GM19397 (cell line): ENCODE data around the gene STK35.
"Not testable (repeated sequence)": the region's sequence is repeated elsewhere in the genome, so short reads cannot be mapped to it uniquely, and the experiment has no call there.

ENCODE experiments used
- ATAC-seq: cut with Tn5 transposase; IDR thresholded peaks from one replicate; pipeline ENCODE4 v1.9.1; 2021; ENCODE audit warnings: mild to moderate bottlenecking, moderate library complexity; ENCODE audit not compliant: unreplicated experiment

STK35 gene

GRCh38 chr20:2156666-2157624 is 55.3 kb downstream of the STK35 start:
- no peak for ATAC-seq

DNA sequence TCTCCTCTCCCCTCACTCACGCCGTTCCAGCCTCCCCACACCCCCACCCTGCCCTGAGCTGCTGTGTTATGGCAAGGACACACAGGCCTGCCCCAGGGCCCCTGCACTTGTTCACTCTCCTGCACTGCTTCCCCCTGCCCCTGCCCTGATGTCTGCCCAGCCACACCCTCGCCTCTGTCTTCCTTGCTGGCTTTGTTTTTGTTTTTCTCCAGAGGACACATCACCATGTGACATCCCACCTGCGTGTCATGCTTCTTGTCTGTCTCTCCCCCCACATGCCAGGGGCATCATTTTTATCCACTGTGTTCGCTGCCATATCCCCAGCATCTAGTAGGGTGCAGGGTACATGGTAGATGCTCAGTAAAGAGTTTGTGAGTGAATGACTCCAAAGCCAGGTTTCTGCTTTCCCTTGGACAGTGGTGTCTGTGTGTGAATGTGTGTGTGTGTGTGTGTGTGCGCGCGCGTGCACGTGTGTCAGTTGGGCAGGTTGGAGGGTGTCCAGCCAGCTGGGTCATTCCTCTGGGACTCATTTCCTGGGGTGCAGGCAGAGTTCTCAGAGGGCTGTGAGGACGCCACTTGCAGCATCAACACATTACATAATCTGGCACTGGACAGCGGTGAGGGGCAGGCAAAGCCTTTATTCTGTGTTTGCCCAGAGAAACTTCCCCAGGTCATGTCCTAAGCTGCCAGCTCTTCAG is 60.6 kb downstream of the STK35 start:
- ATAC-seq, result no peak

GRCh38 chr20:2162823-2163166 is 61.2 kb downstream of the STK35 start:
- ATAC-seq, result no peak

DNA sequence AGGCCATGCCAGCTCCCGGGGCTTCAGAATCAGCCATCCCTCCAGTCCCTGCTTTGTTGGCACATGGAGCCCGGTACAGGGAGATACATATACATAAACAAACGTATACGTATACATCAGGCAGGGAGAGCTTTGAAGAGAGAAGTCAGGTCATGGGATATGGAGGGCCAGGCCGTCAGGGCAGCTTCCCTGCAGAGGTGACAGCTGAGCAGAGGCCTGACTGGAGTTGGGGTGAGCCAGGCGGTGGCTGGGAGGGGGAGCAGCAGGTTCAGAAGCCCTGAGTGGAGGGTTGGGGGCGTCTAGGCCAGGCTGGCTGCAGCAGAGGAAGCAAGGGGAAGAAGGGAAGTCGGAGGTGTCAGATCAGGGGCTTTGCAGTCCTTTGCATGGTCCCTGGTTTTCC is 61.7 kb downstream of the STK35 start:
- no peak for ATAC-seq

GRCh38 chr20:2163757-2164156 is 62.1 kb downstream of the STK35 start:
- ATAC-seq, result no peak

- no peak for ATAC-seq
Measured at GRCh38 chr20:2164421-2164820, 62.8 kb downstream of the STK35 start.

GRCh38 chr20:2164966-2165365 is 63.3 kb downstream of the STK35 start:
- no peak for ATAC-seq

DNA sequence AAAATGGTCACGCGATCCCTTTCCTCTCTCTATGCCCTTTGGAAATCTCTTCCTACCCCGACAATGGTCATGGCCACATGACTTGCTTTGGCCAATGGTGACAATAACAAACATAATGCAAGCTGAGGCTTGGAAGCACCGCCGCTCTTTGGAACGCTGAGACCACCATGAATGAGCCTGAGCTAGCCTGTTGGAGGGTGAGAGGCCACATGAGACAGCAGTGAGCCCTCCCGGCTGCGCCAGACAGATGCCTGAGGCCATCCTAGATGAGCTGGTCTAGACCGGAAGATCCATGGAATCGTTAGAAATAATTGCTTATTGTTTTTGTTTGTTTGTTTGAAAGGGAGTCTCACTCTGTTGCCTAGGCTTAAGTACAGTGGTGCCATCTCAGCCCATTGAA is 64.2 kb downstream of the STK35 start:
- ATAC-seq, result no peak

DNA sequence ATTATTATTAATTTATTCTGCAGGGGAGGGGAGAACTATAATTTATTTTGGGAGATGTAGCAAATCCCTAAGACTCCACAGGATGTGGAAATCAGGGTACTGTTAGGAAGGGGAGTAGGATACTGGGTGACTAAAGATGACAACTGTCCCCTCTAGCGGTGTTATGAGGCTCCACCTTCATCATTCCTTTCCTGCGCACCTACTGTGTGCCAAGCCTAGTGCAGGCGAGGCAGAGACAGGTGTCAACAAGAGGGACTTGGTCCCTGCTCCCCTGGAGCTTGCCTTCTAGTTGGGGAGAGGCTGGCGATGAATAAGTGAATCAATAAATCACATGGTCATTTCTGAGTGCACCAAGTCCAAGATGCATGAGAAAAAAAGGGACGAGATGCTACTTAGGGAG is 65.5 kb downstream of the STK35 start:
- ATAC-seq, result no peak

- no peak for ATAC-seq
Measured at GRCh38 chr20:2168946-2169345, 67.3 kb downstream of the STK35 start.

GRCh38 chr20:2169456-2170088 is 67.9 kb downstream of the STK35 start:
- no peak for ATAC-seq

DNA sequence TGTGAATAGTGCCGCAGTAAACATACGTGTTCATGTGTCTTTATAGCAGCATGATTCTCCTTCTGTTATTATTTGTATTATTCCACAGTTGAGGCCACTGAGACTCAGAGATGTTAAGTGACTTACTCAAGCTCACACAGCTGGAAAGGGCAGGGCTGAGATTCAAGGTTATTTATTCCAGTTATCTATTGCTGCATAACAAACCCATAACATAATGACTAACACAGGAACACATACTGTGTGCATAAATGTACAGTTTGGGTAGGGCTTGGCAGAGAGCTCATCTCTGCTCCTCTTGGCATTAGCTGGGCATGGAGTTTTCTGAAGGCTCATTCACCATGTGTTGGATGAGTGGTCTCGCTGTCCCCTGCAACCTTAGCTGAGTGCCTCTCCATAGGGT is 68.8 kb downstream of the STK35 start:
- no peak for ATAC-seq

DNA sequence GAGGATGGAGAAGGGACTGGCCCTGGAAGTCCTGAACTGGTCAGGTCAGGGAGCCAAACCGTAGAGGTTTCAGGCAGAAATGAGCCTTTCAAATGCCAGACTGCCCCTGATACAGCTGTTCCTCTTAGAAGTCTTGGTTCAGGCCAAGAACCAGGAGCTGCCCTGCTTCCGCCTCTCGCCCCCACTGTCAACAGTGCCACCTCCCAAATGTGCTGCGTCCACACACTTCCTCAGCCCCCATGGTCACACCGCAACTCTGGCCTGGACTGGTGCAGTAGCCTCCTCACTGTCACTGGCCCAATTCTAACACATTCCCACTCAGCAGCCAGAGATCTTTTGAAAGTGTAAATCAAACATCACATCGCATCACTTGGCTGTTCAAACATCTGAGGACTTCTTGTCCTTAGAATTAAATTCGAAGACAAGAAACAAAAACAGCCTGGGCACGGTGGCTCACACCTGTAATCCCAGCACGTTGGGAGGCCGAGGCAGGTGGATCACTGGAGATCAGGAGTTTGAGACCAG is 69.7 kb downstream of the STK35 start:
- ATAC-seq, result no peak

GRCh38 chr20:2171840-2172239 is 70.2 kb downstream of the STK35 start:
- ATAC-seq, result not testable (repeated sequence)

GRCh38 chr20:2172305-2173175 is 70.9 kb downstream of the STK35 start:
- no peak for ATAC-seq

- no peak for ATAC-seq
Measured at GRCh38 chr20:2173186-2173585, 71.6 kb downstream of the STK35 start.

- ATAC-seq, result no peak
Measured at GRCh38 chr20:2174067-2174466, 72.4 kb downstream of the STK35 start.

DNA sequence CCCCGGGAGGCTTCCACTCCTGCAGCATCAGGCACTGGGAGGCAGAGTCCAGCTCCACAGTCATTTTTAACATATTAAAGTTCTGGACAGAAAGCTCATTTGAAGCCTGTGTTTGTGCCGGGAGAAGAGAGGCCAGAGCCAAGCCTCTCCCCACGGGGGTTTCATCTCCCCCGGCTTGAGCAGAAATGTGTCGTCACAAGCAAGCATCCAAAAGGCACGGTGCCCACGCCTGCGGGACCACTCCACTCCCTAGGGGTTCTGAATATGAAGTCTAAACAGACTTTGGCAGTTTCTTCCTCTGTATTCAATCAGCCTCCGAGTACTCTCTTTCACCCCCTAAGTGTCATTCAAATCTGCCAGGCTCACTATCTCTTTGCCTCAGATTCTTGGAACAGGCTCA is 75.3 kb downstream of the STK35 start:
- ATAC-seq, result no peak

DNA sequence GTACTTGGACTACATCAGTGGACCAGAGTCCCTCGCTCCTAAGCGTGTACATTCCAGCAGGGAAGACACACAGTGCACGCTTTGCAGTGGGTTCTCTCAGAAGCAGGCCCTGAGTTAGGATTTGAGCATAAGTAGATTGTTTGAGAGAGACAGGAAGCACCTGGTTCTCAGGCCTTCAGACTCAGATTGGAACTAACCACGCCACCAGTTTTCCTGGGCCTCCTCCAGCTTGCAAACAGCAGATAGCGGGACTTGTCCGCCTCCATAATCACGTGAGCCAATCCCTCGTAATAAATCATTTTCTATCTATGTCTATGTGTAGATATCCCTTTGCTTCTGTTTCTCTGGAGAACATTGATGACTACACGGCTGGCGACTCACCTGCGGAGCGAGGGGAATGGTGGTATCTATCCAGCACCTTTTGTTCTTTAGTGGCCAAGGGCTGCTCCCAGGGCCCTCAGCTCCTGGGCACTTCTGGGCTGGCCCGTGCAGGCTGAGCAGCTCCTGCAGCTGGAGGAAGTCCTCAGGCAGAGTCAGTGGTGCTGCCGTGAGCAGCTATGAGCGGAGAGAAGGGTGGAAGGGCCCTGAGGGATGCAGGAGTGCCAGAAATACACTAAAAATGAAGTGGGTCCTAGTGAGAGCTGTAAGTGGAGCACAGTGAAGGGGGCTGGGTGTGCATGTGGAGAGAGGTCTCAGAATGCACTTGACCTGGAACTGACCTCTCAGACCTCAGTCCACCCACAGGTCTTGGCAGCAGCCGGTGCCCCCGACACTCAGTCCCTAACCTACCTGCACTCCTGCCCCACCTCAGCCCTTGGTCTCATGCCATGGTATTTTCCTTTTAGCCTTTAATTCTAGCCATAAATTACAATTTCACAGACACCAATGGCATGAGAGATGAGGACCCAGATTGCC is 76.9 kb downstream of the STK35 start:
- ATAC-seq, result no peak

DNA sequence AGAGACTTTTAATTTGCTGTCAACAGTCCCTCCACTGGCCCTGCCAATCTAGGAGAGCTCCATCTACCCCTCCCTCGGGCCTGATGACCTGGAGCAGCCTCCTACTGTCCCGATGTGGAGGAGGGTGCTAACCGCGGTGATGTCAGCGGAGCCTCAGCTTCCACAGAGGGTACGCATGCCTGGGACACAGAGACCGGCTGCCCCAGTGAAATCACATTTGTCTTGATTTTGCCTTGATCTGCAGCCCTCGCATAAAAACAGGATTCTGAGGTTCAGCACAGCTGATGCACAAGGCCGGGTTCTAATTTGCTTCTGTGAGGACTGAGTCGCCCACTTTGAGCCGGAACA is 77.6 kb downstream of the STK35 start:
- ATAC-seq, result no peak
